Heart left ventricle (tissue), 13 donors: Measurements from ENCODE around the gene EYS.

Experiments
- POLR2A ChIP-seq, 2 donors: fragments of 450-650 bp; IDR thresholded peaks; one replicate each; pipeline ENCODE4 v1.6.1; 2017; ENCODE audit warnings: antibody characterized with exemption in 2 of 2, mild to moderate bottlenecking in 2 of 2, moderate library complexity in 2 of 2
- TF ChIP-seq, protein P1 (sequence below), 12 donors: fragments of 200-600 bp; sonication (generic) in 4 of 12; IDR thresholded peaks; one replicate each; pipeline versions ENCODE4 v1.5.0 to v1.8.0; 2018 to 2022; ENCODE audit warnings: antibody characterized with exemption in 12 of 12, mild to moderate bottlenecking in 5 of 12
- donor health status: ischemic (EF 13 %, LVEDD 7.1; RV severe dilation, severe dysfunction).
- donor health status: DM: no; HTN: yes; CAD: no.
- donor health status: DM: no; HTN: no; CAD: no.
- donor health status: ischemic (EF 25% LVEDD 6.9; RV normal size, moderate dysfunction).
- donor health status: ischemic (EF 25% LVEDD 5.7; RV mildly dilated, moderate dysfunction).
- donor health status: ischemic (EF 35%, LVEDD 5.7; RV mildly dilated, moderate dysfunction).
- donor health status: nonischemic (EF 11% LVEDD 7.7; RV severe dilation, severe dysfunction).
- donor health status: DM: yes; HTN: yes; CAD: no.
- donor health status: PGD.
- donor health status: ischemic (EF 29% LVEDD 5.4; RV normal size, mild dysfunction).
- donor health status: nonischemic (EF 23%, LVEDD 6.1; RV moderate dilation, normal function).

DNA sequence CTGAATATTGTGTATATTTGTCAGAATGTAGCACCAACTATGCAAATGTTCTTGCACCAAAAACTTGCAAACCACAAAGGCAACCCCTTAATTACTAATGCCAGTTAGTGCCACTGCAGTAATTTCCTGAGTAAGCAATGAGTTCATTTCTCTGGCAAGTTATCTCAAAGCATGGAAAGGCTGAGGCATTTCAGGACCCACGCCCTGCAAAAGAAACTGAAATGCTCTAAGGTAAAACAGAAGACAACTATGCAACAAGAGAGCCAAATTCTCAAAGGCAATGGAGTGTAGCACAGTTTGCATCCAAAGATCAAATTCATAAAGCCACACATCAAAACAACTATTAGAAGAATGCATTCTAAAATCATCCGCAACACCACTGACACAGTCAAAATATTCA lies 994.4 kb downstream of the EYS start:
- no peak for TF ChIP-seq POLR2A (IDR thresholded peaks at IDR 0.05)
- TF ChIP-seq, protein P1, sequence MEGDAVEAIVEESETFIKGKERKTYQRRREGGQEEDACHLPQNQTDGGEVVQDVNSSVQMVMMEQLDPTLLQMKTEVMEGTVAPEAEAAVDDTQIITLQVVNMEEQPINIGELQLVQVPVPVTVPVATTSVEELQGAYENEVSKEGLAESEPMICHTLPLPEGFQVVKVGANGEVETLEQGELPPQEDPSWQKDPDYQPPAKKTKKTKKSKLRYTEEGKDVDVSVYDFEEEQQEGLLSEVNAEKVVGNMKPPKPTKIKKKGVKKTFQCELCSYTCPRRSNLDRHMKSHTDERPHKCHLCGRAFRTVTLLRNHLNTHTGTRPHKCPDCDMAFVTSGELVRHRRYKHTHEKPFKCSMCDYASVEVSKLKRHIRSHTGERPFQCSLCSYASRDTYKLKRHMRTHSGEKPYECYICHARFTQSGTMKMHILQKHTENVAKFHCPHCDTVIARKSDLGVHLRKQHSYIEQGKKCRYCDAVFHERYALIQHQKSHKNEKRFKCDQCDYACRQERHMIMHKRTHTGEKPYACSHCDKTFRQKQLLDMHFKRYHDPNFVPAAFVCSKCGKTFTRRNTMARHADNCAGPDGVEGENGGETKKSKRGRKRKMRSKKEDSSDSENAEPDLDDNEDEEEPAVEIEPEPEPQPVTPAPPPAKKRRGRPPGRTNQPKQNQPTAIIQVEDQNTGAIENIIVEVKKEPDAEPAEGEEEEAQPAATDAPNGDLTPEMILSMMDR (IDR thresholded peaks at IDR 0.05) = no peak
